K562 (cell line): ENCODE results near the gene RNF11. TPM values are rescaled to one million over a fixed set of nuclear protein-coding genes. Genes with fewer than 3 reads are reported as not detected.

ENCODE experiments used
- ATF2 ChIP-seq: sonication (generic); formaldehyde crosslinking; IDR thresholded peaks from 2 replicates; pipeline ENCODE4 v1.8.1; 2022; ENCODE audit warnings: missing genetic modification reagents
- BDP1 ChIP-seq: IDR thresholded peaks from 3 replicates; pipeline ENCODE4 v1.6.1; 2011; ENCODE audit not compliant: insufficient read length, insufficient read depth
- FOXJ3 ChIP-seq: sonication (generic); formaldehyde crosslinking; IDR thresholded peaks from 2 replicates; pipeline ENCODE4 v1.4.0; 2020; ENCODE audit warnings: mild to moderate bottlenecking, missing genetic modification reagents
- FUS ChIP-seq: fragments of 200-400 bp; formaldehyde crosslinking; optimal IDR thresholded peaks from 2 replicates; pipeline ENCODE3; 2017; ENCODE audit warnings: low read depth, low read length
- GATAD2A ChIP-seq: fragments of 450-650 bp; IDR thresholded peaks from 2 replicates; pipeline ENCODE4 v1.6.1; 2017
- KDM5B ChIP-seq: fragments of 200-600 bp; sonication (generic); IDR thresholded peaks from 2 replicates; pipeline ENCODE4 v1.6.1; 2012; ENCODE audit warnings: low read depth, mild to moderate bottlenecking, moderate library complexity, low read length, control low read depth, inconsistent platforms; ENCODE audit not compliant: insufficient replicate concordance
- MTA3 ChIP-seq: fragments of 450-650 bp; formaldehyde crosslinking; IDR thresholded peaks from 2 replicates; pipeline ENCODE4 v1.6.1; 2017; ENCODE audit warnings: mild to moderate bottlenecking, borderline replicate concordance
- RCOR1 ChIP-seq, 2 experiments: IDR thresholded peaks; 2 replicates each; pipeline ENCODE4 v1.6.1; 2012; ENCODE audit warnings: low read depth in 2 of 2, low read length in 2 of 2, borderline replicate concordance in 1 of 2, improper control_type of control experiment in 1 of 2
- RFX7 ChIP-seq: fragments of 250-450 bp; sonication (Bioruptor Pico); IDR thresholded peaks from 2 replicates; pipeline ENCODE4 v1.5.1; 2021; ENCODE audit warnings: mild to moderate bottlenecking
- SAFB2 ChIP-seq: fragments of 200-400 bp; formaldehyde crosslinking; IDR thresholded peaks from 2 replicates; pipeline ENCODE4 v1.6.1; 2018; ENCODE audit warnings: borderline replicate concordance, low read length, low read depth, moderate library complexity; ENCODE audit not compliant: severe bottlenecking
- SIN3B ChIP-seq: fragments of 450-650 bp; IDR thresholded peaks from 2 replicates; pipeline ENCODE4 v1.6.1; 2017; ENCODE audit warnings: low read depth, mild to moderate bottlenecking, moderate library complexity
- SREBF1 ChIP-seq: fragments of 150-350 bp; IDR thresholded peaks from 2 replicates; pipeline ENCODE4 v1.6.1; 2014; ENCODE audit warnings: antibody characterized with exemption, low read depth, low read length, borderline replicate concordance
- ZNF140 ChIP-seq: fragments of 250-450 bp; sonication (Bioruptor Pico); IDR thresholded peaks from 2 replicates; pipeline ENCODE4 v1.8.0; 2021; ENCODE audit warnings: moderate library complexity, mild to moderate bottlenecking, inconsistent platforms
- ZNF143 ChIP-seq: sonication (generic); formaldehyde crosslinking; IDR thresholded peaks from 2 replicates; pipeline ENCODE4 v1.9.0; 2022; ENCODE audit warnings: mild to moderate bottlenecking, missing genetic modification reagents
- ZNF224 ChIP-seq: sonication (generic); formaldehyde crosslinking; IDR thresholded peaks from 2 replicates; pipeline ENCODE4 v1.8.0; 2022; ENCODE audit warnings: mild to moderate bottlenecking, missing genetic modification reagents
- ZNF239 ChIP-seq: fragments of 250-450 bp; sonication (Bioruptor Pico); IDR thresholded peaks from 2 replicates; pipeline ENCODE4 v1.4.0; 2020; ENCODE audit warnings: mild to moderate bottlenecking
- ZNF583 ChIP-seq: fragments of 250-450 bp; sonication (Bioruptor Pico); IDR thresholded peaks from 2 replicates; pipeline ENCODE4 v1.4.0; 2020
- polyA plus RNA-seq, 8 experiments: library from polyadenylated mRNA; depleted of rRNA in 4 of 8; stranded (reverse) in 5 of 8; unstranded in 3 of 8; fragments of >200 nt; fragmentation: Nextera tagmentation in 2 of 8; fragmentation: Illumina TruSeq in 1 of 8; extraction: Ambion mirVana in 2 of 8; extraction: Trizol in 1 of 8; gene quantifications; 2 replicates each; pipeline versions ENCODE4 v1.2.1 to v1.2.3, GENCODE V29; 2011 to 2014; ENCODE audit warnings: inconsistent platforms in 1 of 8, missing spikeins in 1 of 8
- total RNA-seq, 7 experiments: library from RNA; depleted of rRNA in 6 of 7; stranded (reverse); fragments of >200 nt in 6 of 7; fragmentation: Illumina TruSeq in 2 of 7; extraction: Trizol in 2 of 7; gene quantifications; 2 replicates each; pipeline versions ENCODE4 v1.2.1 to v1.2.3, GENCODE V29; 2011 to 2021; ENCODE audit warnings: low replicate concordance in 1 of 7
- TF ChIP-seq, protein P1 (sequence below): fragments of 450-650 bp; formaldehyde crosslinking; IDR thresholded peaks from 2 replicates; pipeline ENCODE4 v1.4.0; 2022; ENCODE audit warnings: mild to moderate bottlenecking, moderate library complexity
- TF ChIP-seq, protein P2 (sequence below): fragments of 450-650 bp; IDR thresholded peaks from 2 replicates; pipeline ENCODE4 v1.6.1; 2017; ENCODE audit warnings: mild to moderate bottlenecking, moderate library complexity
- TF ChIP-seq, protein P3 (sequence below): fragments of 250-450 bp; sonication (Bioruptor Pico); IDR thresholded peaks from 2 replicates; pipeline ENCODE4 v1.9.0; 2021; ENCODE audit warnings: mild to moderate bottlenecking, inconsistent platforms
- TF ChIP-seq, protein P4 (sequence below): fragments of 450-650 bp; formaldehyde crosslinking; conservative IDR thresholded peaks from 2 replicates; pipeline ENCODE4 v1.4.0; 2022; ENCODE audit warnings: mild to moderate bottlenecking, missing genetic modification characterization

The RNF11 gene
- total and polyA plus RNA-seq, 9 of the 15 experiments (the other 6 are each of a cell fraction or from before 2014, with no cell fraction given) = 5.7 to 34.3 (median 23.1) TPM

GRCh38 chr1:51284487-51284954, 48.4 kb downstream of the RNF11 start (continued):
- TF ChIP-seq SAFB2 (no peak), GATAD2A (peak; percentile 91), MTA3 (peak; percentile 95), ZNF143 (CRISPR knock-in tag) (no peak), ZNF239 (CRISPR knock-in tag) (no peak), RCOR1 (IDR thresholded peaks at IDR 0.05; ENCODE audit: borderline replicate concordance in 1 of 2, low read depth in 2 of 2, low read length in 2 of 2) (peak; percentile 95 to 99), FOXJ3 (CRISPR knock-in tag) (no peak), BDP1 (no peak), ZNF140 (no peak), SREBF1 (no peak), RFX7 (CRISPR knock-in tag) (no peak), KDM5B (no peak), ZNF583 (no peak), ZNF224 (CRISPR knock-in tag) (no peak), ATF2 (CRISPR knock-in tag) (no peak), FUS (no peak), SIN3B (no peak)
- TF ChIP-seq, protein P1, sequence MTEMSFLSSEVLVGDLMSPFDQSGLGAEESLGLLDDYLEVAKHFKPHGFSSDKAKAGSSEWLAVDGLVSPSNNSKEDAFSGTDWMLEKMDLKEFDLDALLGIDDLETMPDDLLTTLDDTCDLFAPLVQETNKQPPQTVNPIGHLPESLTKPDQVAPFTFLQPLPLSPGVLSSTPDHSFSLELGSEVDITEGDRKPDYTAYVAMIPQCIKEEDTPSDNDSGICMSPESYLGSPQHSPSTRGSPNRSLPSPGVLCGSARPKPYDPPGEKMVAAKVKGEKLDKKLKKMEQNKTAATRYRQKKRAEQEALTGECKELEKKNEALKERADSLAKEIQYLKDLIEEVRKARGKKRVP (CRISPR knock-in tag) = peak; percentile 47
- TF ChIP-seq, protein P2, sequence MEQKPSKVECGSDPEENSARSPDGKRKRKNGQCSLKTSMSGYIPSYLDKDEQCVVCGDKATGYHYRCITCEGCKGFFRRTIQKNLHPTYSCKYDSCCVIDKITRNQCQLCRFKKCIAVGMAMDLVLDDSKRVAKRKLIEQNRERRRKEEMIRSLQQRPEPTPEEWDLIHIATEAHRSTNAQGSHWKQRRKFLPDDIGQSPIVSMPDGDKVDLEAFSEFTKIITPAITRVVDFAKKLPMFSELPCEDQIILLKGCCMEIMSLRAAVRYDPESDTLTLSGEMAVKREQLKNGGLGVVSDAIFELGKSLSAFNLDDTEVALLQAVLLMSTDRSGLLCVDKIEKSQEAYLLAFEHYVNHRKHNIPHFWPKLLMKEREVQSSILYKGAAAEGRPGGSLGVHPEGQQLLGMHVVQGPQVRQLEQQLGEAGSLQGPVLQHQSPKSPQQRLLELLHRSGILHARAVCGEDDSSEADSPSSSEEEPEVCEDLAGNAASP = no peak
- TF ChIP-seq, protein P3, sequence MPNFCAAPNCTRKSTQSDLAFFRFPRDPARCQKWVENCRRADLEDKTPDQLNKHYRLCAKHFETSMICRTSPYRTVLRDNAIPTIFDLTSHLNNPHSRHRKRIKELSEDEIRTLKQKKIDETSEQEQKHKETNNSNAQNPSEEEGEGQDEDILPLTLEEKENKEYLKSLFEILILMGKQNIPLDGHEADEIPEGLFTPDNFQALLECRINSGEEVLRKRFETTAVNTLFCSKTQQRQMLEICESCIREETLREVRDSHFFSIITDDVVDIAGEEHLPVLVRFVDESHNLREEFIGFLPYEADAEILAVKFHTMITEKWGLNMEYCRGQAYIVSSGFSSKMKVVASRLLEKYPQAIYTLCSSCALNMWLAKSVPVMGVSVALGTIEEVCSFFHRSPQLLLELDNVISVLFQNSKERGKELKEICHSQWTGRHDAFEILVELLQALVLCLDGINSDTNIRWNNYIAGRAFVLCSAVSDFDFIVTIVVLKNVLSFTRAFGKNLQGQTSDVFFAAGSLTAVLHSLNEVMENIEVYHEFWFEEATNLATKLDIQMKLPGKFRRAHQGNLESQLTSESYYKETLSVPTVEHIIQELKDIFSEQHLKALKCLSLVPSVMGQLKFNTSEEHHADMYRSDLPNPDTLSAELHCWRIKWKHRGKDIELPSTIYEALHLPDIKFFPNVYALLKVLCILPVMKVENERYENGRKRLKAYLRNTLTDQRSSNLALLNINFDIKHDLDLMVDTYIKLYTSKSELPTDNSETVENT (CRISPR knock-in tag) = no peak
- TF ChIP-seq, protein P4, sequence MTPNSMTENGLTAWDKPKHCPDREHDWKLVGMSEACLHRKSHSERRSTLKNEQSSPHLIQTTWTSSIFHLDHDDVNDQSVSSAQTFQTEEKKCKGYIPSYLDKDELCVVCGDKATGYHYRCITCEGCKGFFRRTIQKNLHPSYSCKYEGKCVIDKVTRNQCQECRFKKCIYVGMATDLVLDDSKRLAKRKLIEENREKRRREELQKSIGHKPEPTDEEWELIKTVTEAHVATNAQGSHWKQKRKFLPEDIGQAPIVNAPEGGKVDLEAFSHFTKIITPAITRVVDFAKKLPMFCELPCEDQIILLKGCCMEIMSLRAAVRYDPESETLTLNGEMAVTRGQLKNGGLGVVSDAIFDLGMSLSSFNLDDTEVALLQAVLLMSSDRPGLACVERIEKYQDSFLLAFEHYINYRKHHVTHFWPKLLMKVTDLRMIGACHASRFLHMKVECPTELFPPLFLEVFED = no peak; the same call in 1 of the 2 replicates
